ENCODE results near the gene GPC3. TPM values are rescaled to one million over a fixed set of nuclear protein-coding genes. Genes with fewer than 3 reads are reported as not detected.

The GPC3 gene
- total and polyA plus RNA-seq, 2 experiments from 2014 or later = 36.8 to 60.1 TPM

- Histone ChIP-seq H3K27me3 (ENCODE audit: insufficient read depth) (no peaks in the 10 kb centered on the region), H3K4me1 (ENCODE audit: insufficient read depth) (0 out of 2 replicates have a peak, but pooled peaks cover 2% of the 10 kb centered on the region), H3K79me2 (replicated peaks; ENCODE audit: insufficient read depth) (no peaks in the 10 kb centered on the region), H3K36me3 (ENCODE audit: insufficient read depth) (no peaks in the 10 kb centered on the region), H3K4me3 (no peak overlapping the region), H3F3A (replicated peaks; ENCODE audit: low read depth) (no peaks in the 10 kb centered on the region), H4K20me1 (replicated peaks; ENCODE audit: insufficient read depth) (no peaks in the 10 kb centered on the region), H3K9me2 (ENCODE audit: insufficient read depth) (no peaks in the 10 kb centered on the region), H2AFZ (no peak overlapping the region), H3K27ac (ENCODE audit: low read depth) (no peak overlapping the region), H3K4me2 (no peak overlapping the region)
- peaks cover 17% of the 10 kb centered on the region for H3K4me1 Mint-ChIP-seq
- H3K27ac Mint-ChIP-seq = no peak overlapping the region
- no peak overlapping the region for H3K4me3 Mint-ChIP-seq
- H3K36me3 Mint-ChIP-seq (ENCODE audit: low read depth) = no peaks in the 10 kb centered on the region
- no peak for DNase-seq (ENCODE audit: low spot score)
- ATAC-seq = no peak
- no peaks in the 10 kb centered on the region for H3K27me3 Mint-ChIP-seq (ENCODE audit: insufficient read depth, low read depth, poor library complexity)
- H3K9me3 Mint-ChIP-seq = no peaks in the 10 kb centered on the region
- TF ChIP-seq REST (IDR thresholded peaks at IDR 0.05; ENCODE audit: unreplicated experiment) (no peak), ZNF331 (CRISPR knock-in tag; IDR thresholded peaks at IDR 0.05; ENCODE audit: low read depth) (no peak), EZH2phosphoT487 (IDR thresholded peaks at IDR 0.05; ENCODE audit: unreplicated experiment) (no peak), ZNF462 (CRISPR knock-in tag; IDR thresholded peaks at IDR 0.05) (no peak), ZNF114 (CRISPR knock-in tag; IDR thresholded peaks at IDR 0.05) (no peak), STAT1 (IDR thresholded peaks at IDR 0.05; ENCODE audit: unreplicated experiment) (no peak), POLR2AphosphoS5 (IDR thresholded peaks at IDR 0.05; ENCODE audit: low read depth) (no peak), CREB1 (CRISPR knock-in tag; IDR thresholded peaks at IDR 0.05; ENCODE audit: low read depth) (no peak), CTCF (conservative IDR thresholded peaks at IDR 0.05; ENCODE audit: low read depth in 2 of 2) (no peak)
Observed at GRCh38 chrX:133676344-133677122, 308.9 kb downstream of the GPC3 start.

Data from GM23338 (cell line).